HG03469 (cell line): ENCODE data around the gene RPL23.

Experiments used
- ATAC-seq: cut with Tn5 transposase; IDR thresholded peaks from one replicate; pipeline ENCODE4 v1.9.1; 2021; ENCODE audit warnings: mild to moderate bottlenecking, moderate library complexity, moderate number of reproducible peaks; ENCODE audit not compliant: unreplicated experiment

RPL23 gene

DNA sequence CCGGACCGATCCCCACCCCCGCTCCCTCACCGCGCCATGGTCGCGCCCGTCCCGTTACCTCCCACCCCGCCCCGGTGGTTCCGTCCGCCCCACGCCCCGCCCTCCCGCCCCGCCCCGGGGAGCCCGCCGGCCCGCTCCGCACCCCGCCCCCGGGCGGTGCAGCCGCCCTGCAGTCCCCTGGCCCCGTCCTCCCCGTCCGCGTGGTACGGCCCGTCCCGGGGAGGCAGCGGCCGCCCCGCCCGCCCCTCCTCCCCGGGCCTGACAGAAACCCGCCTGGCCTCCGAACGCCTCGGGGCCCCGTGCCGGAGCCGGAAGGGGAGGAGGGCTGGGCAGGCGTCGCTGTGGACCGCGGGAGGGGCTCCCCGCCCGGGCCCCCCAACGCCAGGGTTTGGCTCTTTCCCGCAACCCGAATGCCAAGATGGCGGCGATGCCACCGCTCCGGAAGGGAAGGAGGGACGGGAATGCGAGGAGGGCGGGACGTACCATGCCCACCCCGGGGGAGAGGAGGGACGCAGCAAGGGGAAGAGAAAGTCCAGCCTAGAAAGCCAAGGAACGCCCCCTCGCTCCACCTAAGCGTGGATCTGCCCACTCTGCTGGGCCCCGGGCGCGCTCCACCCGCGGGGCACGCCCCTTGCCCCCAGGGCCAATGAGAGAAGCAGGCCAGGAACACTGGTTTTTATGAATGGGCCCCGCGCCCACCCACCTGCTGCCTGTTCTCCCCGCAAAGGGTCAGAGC lies 53.9 kb downstream of the RPL23 start, which contains the start of gene PIP4K2B:
PIP4K2B (minus strand) TSS at position 56 of the 736 bp plus-strand sequence. CDS start 132 bp downstream, outside the sequence.
- ATAC-seq = peak; percentile 45

DNA sequence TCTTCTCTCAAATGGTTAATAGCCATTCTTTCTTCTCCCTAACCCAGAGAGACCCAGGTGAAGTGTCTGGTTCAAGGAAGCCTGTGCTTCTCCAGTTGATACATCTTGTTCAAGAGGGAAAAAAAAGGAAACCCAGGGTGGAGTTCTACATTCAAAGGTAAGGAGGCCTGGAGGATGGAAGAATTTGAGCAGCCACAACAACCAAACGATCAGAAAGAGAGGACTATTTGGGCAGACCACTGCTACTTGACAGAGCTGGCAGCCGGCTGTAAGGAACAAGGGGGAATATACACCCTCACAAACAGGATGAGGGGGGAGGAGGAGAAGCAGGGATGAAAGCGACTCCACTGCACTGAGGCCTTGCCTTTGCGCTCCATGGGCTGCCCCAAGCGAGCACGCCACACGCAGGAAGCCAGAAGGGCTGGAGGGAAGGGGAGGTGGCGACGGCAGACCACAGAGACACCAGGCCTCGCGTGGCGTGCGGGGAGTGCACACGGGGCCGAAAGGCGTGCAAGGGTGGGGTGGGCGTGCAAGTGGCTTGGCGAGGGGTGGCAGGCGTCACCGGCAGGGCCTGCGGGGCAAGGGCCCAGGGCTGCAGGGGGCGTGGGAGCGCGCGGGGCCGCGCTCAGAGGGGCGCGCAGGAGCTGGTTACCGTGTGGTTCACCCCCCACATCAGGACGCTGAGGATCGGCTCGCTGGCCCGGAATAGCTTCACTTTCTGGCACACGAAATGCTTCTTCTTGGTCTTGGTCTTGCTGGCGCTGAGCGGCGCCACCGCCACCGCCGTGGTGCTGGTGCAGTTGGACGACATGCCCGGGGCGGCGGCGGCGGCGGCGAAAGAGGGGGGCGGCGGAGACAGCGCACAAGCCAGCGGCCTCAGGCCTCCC lies 54.7 kb downstream of the RPL23 start:
- peak; percentile 7 for ATAC-seq
